GM21825 (cell line): ENCODE results near the gene SLAMF7.

Experiments used
- ATAC-seq: cut with Tn5 transposase; IDR thresholded peaks from one replicate; pipeline ENCODE4 v1.9.1; 2021; ENCODE audit warnings: mild to moderate bottlenecking, moderate library complexity; ENCODE audit not compliant: unreplicated experiment

SLAMF7 gene

DNA sequence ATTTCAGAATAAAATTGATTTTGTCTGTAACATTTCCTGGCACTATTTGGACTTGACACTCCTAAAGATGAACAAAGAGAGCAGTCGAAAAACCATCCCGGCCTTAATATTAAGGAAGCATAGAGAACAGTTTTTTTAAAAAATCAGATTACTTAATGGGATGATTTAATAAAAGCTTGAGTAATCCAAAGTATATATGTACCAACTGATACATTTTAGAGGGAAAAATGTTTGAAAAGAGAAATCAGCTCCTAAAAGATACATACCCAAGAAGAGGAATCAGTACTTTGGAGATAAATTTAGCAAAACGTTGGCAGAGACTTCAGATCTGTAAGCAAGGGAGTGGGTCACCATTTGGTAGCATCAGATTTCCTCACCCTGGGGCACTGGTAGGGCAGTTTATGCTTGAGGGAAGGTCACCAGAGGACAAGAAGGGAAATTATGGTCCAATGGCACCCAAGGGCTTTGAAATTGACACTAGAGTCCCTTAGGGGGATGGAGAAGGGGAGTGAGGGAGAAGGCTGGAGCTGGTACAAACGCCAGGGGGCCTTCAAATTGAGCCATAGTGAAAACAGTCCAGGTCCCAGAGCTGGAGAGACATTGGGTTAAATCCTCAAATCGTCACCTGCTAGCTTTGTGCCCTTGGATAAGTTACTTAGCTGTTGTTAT lies 5.9 kb downstream of the SLAMF7 start:
- ATAC-seq = no peak

DNA sequence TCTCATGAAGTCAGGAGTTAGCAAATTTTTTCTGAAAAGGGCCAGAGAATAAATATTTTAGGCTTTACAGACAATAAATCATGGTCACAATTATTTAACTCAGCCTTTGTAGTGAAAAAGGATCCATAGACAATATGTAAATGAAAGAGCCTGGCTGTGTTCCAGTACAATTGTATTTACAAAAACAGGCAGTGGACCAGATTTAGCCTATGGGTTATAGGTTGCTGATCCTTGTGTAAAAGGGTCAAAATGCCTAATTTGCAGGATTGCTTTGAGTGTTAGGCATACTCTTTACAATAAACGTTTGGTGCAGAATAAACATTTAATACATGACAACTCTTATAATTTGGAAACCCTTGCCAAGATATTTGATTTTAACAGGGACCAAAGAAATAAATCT lies 6.5 kb downstream of the SLAMF7 start:
- ATAC-seq = no peak

- ATAC-seq = no peak
These were observed 7.9 kb downstream of the SLAMF7 start for GRCh38 chr1:160746836-160747500.

DNA sequence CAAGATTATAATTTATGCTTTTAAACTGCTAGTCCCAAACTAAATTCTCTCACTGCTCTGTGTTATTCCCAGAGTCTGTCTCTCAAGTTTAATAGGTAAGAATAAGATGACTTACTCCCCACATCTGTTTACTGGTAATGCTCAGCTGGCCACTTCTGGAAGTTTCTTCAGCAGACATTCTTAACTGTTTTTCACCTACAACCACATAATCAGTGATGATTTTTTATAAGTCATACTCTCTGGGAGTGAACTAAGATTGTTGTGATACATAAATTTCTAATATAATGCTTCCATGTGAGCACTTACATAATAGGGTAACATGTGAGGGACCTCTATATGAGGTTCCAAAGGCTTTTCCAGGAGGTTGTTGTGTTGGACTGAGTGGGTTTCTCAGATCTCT lies 8.7 kb downstream of the SLAMF7 start:
- no peak for ATAC-seq

DNA sequence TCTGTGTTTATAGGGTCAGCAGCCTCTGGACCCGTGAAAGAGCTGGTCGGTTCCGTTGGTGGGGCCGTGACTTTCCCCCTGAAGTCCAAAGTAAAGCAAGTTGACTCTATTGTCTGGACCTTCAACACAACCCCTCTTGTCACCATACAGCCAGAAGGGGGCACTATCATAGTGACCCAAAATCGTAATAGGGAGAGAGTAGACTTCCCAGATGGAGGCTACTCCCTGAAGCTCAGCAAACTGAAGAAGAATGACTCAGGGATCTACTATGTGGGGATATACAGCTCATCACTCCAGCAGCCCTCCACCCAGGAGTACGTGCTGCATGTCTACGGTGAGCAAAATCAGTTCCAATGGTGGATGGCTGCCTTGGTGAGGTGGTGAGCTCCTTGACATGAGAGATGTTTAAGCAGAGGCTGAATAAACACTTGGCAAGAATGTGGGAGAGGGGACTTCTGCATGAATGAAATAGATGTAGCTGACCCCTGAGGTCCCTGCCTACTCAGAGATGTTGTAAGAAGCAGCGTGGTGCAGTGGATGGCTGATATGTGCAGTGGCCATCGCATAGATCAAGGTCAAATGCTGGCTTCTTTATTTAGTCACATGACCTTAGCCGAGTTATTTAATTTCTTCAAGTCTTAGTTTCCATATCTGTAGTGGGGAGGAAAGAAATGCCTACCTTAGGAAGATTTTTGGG lies 9.3 kb downstream of the SLAMF7 start:
- ATAC-seq = no peak

GRCh38 chr1:160748878-160749269 lies 9.8 kb downstream of the SLAMF7 start:
- ATAC-seq = no peak

GRCh38 chr1:160750608-160751007 lies 11.6 kb downstream of the SLAMF7 start:
- no peak for ATAC-seq

- ATAC-seq = no peak
These were observed 13.4 kb downstream of the SLAMF7 start for GRCh38 chr1:160752406-160752805.

DNA sequence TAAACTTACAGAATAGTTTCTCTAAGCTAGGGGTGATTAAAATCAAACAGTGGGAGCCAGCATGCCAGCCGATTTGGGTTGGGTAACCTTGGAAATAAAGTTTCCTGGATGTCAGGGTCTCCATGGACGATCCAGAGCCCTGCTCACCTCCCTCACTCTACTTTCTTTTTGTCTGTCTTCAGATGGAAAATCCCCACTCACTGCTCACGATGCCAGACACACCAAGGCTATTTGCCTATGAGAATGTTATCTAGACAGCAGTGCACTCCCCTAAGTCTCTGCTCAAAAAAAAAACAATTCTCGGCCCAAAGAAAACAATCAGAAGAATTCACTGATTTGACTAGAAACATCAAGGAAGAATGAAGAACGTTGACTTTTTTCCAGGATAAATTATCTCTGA lies 13.9 kb downstream of the SLAMF7 start:
- ATAC-seq = no peak

GRCh38 chr1:160753594-160753993 lies 14.5 kb downstream of the SLAMF7 start:
- no peak for ATAC-seq

DNA sequence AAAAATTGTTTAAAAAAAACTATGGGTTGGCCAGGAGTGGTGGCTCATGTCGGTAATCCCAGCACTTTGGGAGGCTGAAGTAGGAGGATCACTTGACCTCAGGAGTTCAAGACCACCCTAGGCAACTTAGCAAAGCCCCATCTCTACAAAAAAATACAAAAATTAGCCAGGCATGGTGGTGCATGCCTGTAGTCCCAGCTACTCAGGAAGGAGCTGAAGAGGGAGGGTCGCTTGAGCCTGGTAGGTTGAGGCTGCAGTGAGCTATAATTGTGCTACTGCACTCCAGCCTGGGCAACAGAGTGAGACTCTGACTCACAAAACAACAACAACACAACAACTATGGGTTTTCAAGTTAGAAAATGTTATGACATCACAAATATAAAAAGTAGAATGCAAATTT lies 16.4 kb downstream of the SLAMF7 start:
- ATAC-seq = no peak

- no peak for ATAC-seq
These were observed 17.1 kb downstream of the SLAMF7 start for GRCh38 chr1:160755911-160756848.

DNA sequence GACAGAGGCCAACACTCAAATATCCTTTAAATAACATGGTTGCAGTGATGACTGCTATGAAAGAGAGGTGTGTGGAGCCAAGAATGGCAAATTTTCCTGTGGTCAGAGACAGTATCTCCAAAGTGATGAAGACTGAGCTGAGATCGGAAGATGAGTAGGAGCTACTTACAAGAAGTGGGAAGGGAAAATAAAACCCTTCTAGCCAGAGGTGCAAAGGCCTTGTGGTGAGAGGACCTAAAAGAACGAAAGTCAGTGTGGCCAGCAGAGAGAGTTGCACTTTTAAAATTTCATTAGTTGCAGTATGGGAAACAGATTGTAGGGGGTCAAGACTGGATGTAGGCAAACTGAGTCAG lies 17.8 kb downstream of the SLAMF7 start:
- ATAC-seq = no peak

GRCh38 chr1:160758521-160758920 lies 19.5 kb downstream of the SLAMF7 start:
- ATAC-seq = no peak

DNA sequence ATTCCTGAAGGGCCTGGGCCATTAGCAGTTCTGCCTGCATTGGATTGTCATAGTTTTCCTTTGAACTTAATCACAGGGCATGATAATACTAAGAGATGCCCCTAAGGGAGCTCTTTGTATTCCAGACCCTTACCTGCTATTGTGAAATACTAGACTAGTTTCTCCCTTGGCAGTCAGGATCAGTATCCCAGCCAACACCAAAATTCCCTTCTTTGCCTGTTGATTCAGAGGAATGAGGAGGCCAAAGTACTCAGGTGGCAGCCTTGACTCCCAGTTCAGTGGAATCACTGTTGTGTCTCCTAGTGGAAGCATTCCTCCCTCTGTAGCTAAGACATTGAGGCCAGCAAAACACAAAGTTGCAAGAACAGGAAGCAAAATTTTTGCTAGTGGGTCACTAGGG lies 20.7 kb downstream of the SLAMF7 start:
- ATAC-seq = no peak

DNA sequence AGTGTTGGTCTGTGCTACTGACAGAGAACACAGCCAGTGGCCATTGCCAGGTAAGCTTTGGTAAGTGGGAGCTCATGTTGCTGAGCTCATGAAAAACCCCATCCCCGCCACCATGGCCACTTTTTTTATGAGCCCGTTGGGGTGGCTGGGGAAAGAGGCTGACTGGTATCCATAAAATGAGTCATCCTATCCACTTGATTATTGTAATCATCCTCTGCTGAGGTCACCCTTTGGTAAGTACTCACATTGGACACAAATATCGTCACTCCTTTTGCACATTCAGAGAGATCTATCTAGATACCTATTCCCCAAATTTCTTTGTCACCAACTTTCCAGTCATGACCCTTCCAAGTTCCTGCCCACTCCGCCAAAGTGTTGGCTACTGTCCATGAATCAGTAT lies 22.0 kb downstream of the SLAMF7 start:
- no peak for ATAC-seq

- ATAC-seq = no peak
These were observed 22.8 kb downstream of the SLAMF7 start for GRCh38 chr1:160761886-160762285.

DNA sequence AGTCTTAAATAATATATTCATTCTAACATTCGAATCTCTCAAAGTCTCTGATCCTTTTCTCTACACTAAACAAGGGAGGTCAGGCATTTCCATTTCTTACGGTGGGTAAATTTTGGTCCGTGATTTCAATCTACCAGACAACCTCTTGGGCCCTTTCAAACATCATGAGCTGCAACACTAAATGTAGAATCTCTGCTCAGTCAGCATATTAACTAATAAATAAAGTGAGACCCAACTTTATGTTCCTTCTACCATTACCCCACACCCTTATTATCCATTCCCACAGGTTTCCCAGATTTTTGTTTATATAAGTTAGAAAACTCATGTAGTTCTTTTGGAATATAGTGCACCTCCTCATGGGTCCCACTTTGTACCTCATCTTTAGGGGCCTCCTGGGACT lies 24.9 kb downstream of the SLAMF7 start:
- ATAC-seq = no peak

GRCh38 chr1:160767395-160768294 lies 28.6 kb downstream of the SLAMF7 start:
- peak; percentile 53 for ATAC-seq

- ATAC-seq = peak; percentile 71
These were observed 29.2 kb downstream of the SLAMF7 start for GRCh38 chr1:160768295-160768657.
